ENCODE results near the gene XYLT2. TPM values are rescaled to one million over a fixed set of nuclear protein-coding genes. Genes with fewer than 3 reads are reported as not detected.

XYLT2 gene
- total and polyA plus RNA-seq, 2 of the 8 experiments (the other 6 are each of a cell fraction or from before 2014, with no cell fraction given), result 28.0 to 29.9 TPM

DNA sequence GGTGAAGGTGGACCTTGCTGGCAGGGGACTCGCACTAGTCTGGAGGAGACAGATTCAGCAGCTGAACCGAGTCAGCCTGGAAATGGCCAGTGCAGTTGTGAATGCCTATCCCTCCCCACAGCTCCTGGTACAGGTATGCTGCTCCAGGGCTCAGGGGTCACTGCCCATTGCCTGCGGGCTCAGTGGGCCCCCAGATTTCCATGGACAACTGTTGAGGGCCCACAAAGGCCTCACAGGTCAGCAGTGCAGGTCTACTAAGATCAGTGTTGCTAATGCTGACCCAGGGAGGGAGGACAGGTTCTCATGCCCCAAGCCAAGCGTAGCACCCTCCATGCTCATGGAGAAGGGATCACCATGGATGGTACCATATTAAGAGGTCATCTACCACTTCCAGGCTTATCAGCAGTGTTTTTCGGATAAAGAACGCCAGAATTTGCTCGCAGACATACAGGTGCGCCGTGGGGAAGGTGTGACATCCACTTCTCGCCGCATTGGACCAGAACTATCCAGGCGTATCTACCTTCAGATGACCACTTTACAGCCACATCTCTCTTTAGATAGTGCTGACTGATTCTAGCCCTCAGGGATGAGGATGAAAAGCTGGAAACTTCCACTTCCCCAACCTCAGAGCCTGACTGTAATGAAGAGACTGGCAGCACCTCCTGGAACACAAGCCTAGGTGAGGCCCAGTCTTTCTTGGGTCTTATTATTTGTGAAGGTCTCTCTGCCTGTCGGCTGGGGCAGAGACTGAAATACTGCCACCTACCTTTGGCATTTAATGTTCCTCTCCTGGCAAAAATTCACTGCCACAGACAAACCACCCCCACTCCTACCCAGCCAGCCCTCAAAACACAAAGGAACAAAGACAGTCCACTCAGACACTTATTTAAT is 34.7 kb downstream of the XYLT2 start:
- POLR2A ChIA-PET (ENCODE audit: partially characterized antibody), result interaction anchor here (1.2 to 27.4 kb wide), 7 partner anchors 8 to 209 kb away, joined by 3 to 313 read pairs (median 5); partner anchors contain the start of genes EME1, LRRC59, MRPL27 and XYLT2
- WGBS, 2 experiments (ENCODE audit: extremely low coverage in 1 of 2, insufficient coverage in 1 of 2, insufficient read length in 1 of 2, insufficient replicate concordance in 2 of 2, low coverage in 1 of 2, low lambda C conversion rate in 2 of 2, missing lambda C conversion rate in 1 of 2), result 95% methylated on average over 13 of the region's 13 CpGs; no CpG with 5 or more reads in 1 of the 2 experiments
- TF ChIP-seq TAF1 (IDR thresholded peaks at IDR 0.05; ENCODE audit: low read depth, low read length) (no peak), SIRT6 (IDR thresholded peaks at IDR 0.05; ENCODE audit: low read length) (no peak), RBBP5 (IDR thresholded peaks at IDR 0.05; ENCODE audit: borderline replicate concordance, low read depth, low read length) (no peak), RAD21 (IDR thresholded peaks at IDR 0.05 in 1 of 2, conservative IDR thresholded peaks at IDR 0.05 in 1 of 2; ENCODE audit: low read depth in 2 of 2, low read length in 2 of 2) (0 out of 4 replicates have a peak, but pooled peaks have one; percentile 3 to 9), CHD1 (IDR thresholded peaks at IDR 0.05; ENCODE audit: low read depth, low read length) (no peak)
- TF ChIP-seq, protein P1, sequence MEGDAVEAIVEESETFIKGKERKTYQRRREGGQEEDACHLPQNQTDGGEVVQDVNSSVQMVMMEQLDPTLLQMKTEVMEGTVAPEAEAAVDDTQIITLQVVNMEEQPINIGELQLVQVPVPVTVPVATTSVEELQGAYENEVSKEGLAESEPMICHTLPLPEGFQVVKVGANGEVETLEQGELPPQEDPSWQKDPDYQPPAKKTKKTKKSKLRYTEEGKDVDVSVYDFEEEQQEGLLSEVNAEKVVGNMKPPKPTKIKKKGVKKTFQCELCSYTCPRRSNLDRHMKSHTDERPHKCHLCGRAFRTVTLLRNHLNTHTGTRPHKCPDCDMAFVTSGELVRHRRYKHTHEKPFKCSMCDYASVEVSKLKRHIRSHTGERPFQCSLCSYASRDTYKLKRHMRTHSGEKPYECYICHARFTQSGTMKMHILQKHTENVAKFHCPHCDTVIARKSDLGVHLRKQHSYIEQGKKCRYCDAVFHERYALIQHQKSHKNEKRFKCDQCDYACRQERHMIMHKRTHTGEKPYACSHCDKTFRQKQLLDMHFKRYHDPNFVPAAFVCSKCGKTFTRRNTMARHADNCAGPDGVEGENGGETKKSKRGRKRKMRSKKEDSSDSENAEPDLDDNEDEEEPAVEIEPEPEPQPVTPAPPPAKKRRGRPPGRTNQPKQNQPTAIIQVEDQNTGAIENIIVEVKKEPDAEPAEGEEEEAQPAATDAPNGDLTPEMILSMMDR (IDR thresholded peaks at IDR 0.05; ENCODE audit: control extremely low read depth in 1 of 3, insufficient read depth in 1 of 3, low read depth in 1 of 3, low read length in 3 of 3), result peak in 2 of 3 experiments; percentile 13 to 14; a peak in 2 of 4 replicates
- TF ChIP-seq, protein P2, sequence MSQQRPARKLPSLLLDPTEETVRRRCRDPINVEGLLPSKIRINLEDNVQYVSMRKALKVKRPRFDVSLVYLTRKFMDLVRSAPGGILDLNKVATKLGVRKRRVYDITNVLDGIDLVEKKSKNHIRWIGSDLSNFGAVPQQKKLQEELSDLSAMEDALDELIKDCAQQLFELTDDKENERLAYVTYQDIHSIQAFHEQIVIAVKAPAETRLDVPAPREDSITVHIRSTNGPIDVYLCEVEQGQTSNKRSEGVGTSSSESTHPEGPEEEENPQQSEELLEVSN (IDR thresholded peaks at IDR 0.05), result no peak

More for the DNA sequence above, 34.7 kb downstream of the XYLT2 start:
- Histone ChIP-seq H2BK12ac (ENCODE audit: low read depth, low read length) (no peak overlapping the region), H3K36me3 (ENCODE audit: control insufficient read depth in 2 of 4, insufficient read depth in 4 of 4, low read length in 3 of 4) (peaks cover 22 to 66% (median 44%) of the 10 kb centered on the region in 4 experiments; a peak in 7 of 8 replicates), H3K79me1 (ENCODE audit: low read depth, low read length) (no peaks in the 10 kb centered on the region), H3K79me2 (ENCODE audit: control insufficient read depth in 1 of 2, insufficient read depth in 2 of 2, low read length in 2 of 2) (no peaks in the 10 kb centered on the region), H4K5ac (ENCODE audit: insufficient read length, low read depth, low read length) (no peak overlapping the region), H3K9ac (replicated peaks in 1 of 4; ENCODE audit: extremely low read depth in 1 of 4, low read depth in 3 of 4, low read length in 3 of 4) (no peak overlapping the region), H3K27ac (ENCODE audit: low read depth, low read length) (no peak overlapping the region), H2BK15ac (ENCODE audit: low read length) (no peak overlapping the region), H4K8ac (ENCODE audit: extremely low read depth, insufficient read depth, low read length) (no peak overlapping the region), H2AK5ac (ENCODE audit: low read depth, low read length) (no peak overlapping the region), H2BK20ac (ENCODE audit: low read length) (no peak overlapping the region), H3K14ac (ENCODE audit: insufficient read length) (no peak overlapping the region), H3K4me3 (ENCODE audit: extremely low read depth in 1 of 4, insufficient read depth in 2 of 4, low read depth in 3 of 4, low read length in 4 of 4) (no peak overlapping the region), H3K4ac (replicated peaks; ENCODE audit: insufficient read length, low read depth, low read length) (no peak overlapping the region), H3K4me1 (replicated peaks in 1 of 4; ENCODE audit: control insufficient read depth in 3 of 4, insufficient read depth in 4 of 4, low read length in 3 of 4) (no peaks in the 10 kb centered on the region), H3K18ac (ENCODE audit: extremely low read depth, low read length) (no peak overlapping the region), H3K4me2 (ENCODE audit: insufficient read depth in 1 of 2, low read depth in 2 of 2, low read length in 2 of 2) (no peak overlapping the region), H2AFZ (ENCODE audit: low read length) (no peak overlapping the region), H3K23me2 (ENCODE audit: low read depth, low read length) (no peaks in the 10 kb centered on the region), H3K56ac (replicated peaks; ENCODE audit: insufficient read length, low read depth, low read length) (no peak overlapping the region), H3K23ac (ENCODE audit: insufficient read length) (no peak overlapping the region), H2BK5ac (ENCODE audit: low read depth, low read length) (no peak overlapping the region), H4K91ac (replicated peaks; ENCODE audit: insufficient read length, low read length) (no peak overlapping the region), H2BK120ac (replicated peaks; ENCODE audit: low read depth, low read length) (no peak overlapping the region), H4K20me1 (replicated peaks in 1 of 2; ENCODE audit: control insufficient read depth in 1 of 2, insufficient read depth in 2 of 2, low read length in 2 of 2) (no peaks in the 10 kb centered on the region), H3K9me3 (ENCODE audit: insufficient read depth in 2 of 2, low read depth in 1 of 2, low read length in 1 of 2) (no peaks in the 10 kb centered on the region), H3K27me3 (replicated peaks in 1 of 4; ENCODE audit: control insufficient read depth in 3 of 4, extremely low read depth in 1 of 4, insufficient read depth in 3 of 4, low read length in 3 of 4) (no peaks in the 10 kb centered on the region)
- CTCF ChIA-PET (ENCODE audit: partially characterized antibody), result interaction anchor here (1.0 to 7.0 kb wide), 10 partner anchors 11 to 91 kb away, joined by 3 to 51 read pairs (median 4); partner anchors contain the start of gene LRRC59
- DNase-seq (ENCODE audit: low read depth in 1 of 2, low spot score in 2 of 2) (no peak), FAIRE-seq (no peak)
